DMS53 (cell line): Measurements from ENCODE around the gene TMEM53.

ENCODE experiments used
- DNase-seq: peaks from one replicate; lab custom pipeline; 2025; lab: John Stamatoyannopoulos, UW

TMEM53 gene

DNA sequence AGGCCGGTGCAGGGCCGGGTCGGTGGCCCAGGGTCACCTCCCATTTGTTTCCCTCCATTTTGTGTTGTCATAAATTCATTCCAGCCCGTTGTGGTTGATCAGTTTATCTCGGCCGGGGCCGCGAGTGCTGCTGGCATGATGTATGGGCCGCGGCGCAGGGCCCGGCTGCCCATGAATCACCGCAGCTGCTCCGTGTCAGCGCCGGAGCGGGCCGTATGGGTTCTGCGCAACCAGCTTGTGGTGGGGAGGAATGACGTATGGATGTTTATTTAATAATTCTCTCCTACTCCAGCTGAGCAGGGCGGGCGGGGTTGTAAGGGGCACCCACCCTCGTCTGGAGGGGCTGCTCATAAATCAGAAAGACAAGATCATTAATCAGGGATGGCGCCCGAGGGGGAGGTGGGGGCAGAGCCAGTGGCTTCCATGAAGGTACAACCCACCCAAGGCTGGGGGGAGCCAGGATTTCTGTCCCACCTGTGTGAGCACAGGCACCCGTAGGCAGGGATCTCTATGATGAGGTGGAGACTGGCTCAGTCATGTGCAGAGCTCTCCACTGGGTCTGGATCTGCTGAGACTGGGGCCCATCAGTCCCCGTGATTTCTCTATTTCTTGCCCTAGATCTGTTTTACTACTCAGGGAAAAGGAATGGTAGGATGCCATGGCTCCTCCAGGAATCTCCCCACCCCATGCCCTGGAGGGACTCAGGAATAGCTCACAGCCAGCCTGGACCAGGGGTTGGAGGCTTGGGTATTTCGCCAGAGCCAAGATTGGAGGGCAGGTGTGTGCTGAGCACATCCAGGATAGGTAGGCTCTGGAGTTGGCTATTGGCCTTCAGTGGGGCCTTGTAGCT, 27.8 kb downstream of the TMEM53 start:
- no peak for DNase-seq

GRCh38 chr1:44645476-44646244, 28.6 kb downstream of the TMEM53 start:
- DNase-seq = no peak

GRCh38 chr1:44644806-44645205, 29.5 kb downstream of the TMEM53 start:
- peak; percentile 24 for DNase-seq

DNA sequence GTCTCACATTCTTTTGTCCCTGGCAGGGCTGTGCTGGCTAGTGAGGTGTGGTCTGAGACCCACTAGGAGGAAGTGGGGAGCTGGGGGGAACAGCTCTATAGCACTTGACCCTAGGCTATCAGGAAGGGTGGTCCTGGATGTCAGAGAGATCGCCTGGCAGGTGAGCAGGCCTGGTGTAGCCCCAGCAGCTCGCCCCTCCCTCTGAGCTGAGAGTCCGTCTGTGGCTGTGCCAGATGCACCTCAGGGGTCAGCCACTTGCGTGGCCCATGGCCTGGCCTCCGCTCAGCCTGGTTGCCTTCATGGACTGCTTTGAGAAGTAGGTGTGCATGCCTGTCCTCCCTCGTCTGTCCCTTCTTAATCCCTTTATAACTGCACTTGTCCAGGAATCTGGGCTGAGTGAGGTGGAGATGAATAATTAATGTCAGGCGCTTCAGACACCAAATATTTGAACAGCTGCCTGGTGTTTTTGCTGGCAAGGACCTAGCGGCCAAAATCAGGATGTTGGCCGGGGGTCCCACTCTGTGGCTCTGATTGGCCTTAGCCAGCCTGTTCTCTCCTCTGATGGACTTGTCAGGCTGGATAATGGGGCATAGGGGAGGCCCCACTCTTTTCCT, 30.5 kb downstream of the TMEM53 start:
- peak; percentile 81 for DNase-seq

- peak; percentile 31 for DNase-seq
These were observed 31.4 kb downstream of the TMEM53 start for GRCh38 chr1:44642925-44643324.

DNA sequence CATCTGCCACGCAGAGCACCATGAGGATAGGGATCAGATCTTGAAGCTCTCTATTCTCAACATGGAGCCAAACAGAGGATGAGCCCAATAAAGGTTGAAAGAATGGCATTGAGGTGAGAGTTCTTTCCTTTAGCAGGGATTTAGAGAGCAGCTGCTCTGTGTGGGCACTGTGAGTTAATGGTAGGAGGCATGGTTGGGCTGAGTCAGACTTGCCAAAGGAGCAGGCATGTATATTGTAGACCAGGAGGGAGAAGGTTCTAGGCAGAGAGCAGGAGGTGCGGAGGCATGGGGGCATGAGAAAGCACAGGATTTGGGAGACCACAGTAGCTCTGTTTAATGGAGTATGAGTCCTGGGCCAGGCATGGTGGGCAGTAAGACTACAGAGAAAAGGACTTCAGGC, 32.0 kb downstream of the TMEM53 start:
- peak; percentile 30 for DNase-seq

- no peak for DNase-seq
These were observed 32.9 kb downstream of the TMEM53 start for GRCh38 chr1:44641126-44642102.

GRCh38 chr1:44640200-44640853, 34.0 kb downstream of the TMEM53 start:
- DNase-seq = no peak

- no peak for DNase-seq
These were observed 36.4 kb downstream of the TMEM53 start for GRCh38 chr1:44637702-44638411.

GRCh38 chr1:44636688-44637598, 37.3 kb downstream of the TMEM53 start:
- no peak for DNase-seq

- DNase-seq = no peak
These were observed 38.1 kb downstream of the TMEM53 start for GRCh38 chr1:44636083-44636687.

GRCh38 chr1:44635439-44635838, 38.8 kb downstream of the TMEM53 start:
- DNase-seq = no peak

DNA sequence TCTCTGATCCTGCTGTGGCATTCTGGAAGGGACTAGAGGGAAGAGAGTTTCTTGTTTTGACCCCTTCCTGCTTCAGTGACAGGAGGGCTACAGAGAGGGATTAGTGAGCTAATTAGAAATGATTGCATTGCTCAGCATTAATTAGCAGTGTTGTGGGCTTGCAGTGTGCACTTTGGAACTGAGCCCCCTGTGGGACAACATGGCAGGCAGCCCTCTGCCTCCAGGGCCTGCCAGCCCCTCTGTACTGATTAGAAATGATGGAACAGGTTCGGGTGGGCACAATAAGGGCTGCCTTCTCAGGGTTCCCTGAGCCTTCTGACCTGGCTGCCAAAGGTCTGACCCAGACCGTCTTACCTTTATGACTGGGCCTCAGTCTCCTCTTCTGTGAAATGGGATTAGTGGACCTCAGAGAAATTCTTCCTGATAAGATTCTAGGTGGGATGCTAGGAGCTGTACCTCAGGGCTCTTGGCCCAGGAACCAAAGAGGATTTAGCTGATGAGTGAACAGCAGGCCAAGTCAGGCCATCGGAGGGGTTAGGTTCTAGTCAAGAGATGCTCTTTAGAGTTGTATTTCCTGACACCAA, 39.6 kb downstream of the TMEM53 start:
- DNase-seq = no peak

- peak; percentile 52 for DNase-seq
These were observed 41.7 kb downstream of the TMEM53 start for GRCh38 chr1:44632598-44632997.

DNA sequence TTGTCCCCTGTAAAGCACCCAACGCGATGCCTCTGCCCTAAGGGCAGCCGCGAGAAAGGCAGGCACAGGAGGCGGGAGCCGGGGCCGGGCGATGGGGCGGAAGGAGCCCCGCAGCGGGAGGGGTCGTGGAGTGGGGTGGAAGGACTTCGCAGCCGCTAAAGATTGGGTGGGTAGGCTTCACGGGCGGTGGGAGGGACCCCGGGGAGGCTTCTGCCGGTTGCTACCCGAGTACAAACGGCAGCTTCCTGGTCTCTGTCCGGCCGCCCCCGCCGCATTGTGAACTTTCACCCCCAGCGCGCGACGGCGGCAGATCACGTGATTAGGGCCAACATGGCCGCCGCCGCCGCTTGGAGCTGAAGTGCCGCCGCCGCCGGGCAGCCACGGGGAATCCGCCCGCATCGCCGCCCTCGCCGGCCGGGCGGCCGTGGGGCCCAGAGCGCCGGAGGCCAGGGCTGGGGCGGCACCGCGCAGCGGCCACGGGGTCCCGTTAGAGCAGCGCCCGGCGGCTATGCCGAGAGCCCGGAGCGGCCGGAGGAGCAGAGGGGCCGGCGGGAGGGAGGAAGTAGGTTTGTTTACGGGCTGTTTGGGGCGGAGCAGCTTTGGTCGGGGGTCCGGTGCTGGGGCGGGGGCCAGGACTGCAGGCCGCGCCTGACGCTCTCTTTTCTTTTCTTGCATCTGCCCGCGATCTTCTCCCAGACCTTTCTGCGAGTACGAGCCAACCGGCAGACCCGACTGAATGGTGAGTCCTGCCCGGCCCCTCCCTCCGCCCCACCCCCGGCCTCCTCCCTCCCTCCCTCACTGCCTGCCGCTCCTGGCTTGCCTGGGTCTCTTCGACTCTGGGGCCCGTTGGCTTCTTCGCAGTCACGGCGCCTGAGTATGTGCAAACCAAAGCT, 42.4 kb downstream of the TMEM53 start:
- peak; percentile 94 for DNase-seq

GRCh38 chr1:44631333-44631646, 43.0 kb downstream of the TMEM53 start:
- no peak for DNase-seq

- no peak for DNase-seq
These were observed 44.2 kb downstream of the TMEM53 start for GRCh38 chr1:44630116-44630515.
